Upper lobe of left lung (tissue), 4 donors: ENCODE results near the gene NUMBL.

Source experiments
- CTCF ChIP-seq, 6 experiments: fragments of 450-650 bp in 4 of 6; fragments of 200-600 bp in 2 of 6; sonication (generic) in 2 of 6; IDR thresholded peaks; one replicate each; pipeline ENCODE4 v1.5.1; 2016 to 2019; ENCODE audit warnings: antibody characterized with exemption in 6 of 6
- EP300 ChIP-seq, 4 donors: sonication (generic); formaldehyde crosslinking; IDR thresholded peaks; one replicate each; pipeline ENCODE4 v1.5.1; 2017; ENCODE audit warnings: antibody characterized with exemption in 4 of 4, control low read depth in 2 of 4

- no peak for TF ChIP-seq CTCF (IDR thresholded peaks at IDR 0.05)
- TF ChIP-seq EP300 (IDR thresholded peaks at IDR 0.05), result no peak
Measured at GRCh38 chr19:40659566-40659965, 30.9 kb downstream of the NUMBL start.
